HG03108 (cell line): Measurements from ENCODE around the gene PAQR9.
A peak's percentile ranks its signal among the peaks of the same experiment; 100 is the strongest.
"Not testable (repeated sequence)": the region's sequence is repeated elsewhere in the genome, so short reads cannot be mapped to it uniquely, and the experiment has no call there.

Experiments
- ATAC-seq: cut with Tn5 transposase; IDR thresholded peaks from one replicate; pipeline ENCODE4 v1.9.1; 2021; ENCODE audit warnings: moderate library complexity; ENCODE audit not compliant: unreplicated experiment

The PAQR9 gene, protein sequence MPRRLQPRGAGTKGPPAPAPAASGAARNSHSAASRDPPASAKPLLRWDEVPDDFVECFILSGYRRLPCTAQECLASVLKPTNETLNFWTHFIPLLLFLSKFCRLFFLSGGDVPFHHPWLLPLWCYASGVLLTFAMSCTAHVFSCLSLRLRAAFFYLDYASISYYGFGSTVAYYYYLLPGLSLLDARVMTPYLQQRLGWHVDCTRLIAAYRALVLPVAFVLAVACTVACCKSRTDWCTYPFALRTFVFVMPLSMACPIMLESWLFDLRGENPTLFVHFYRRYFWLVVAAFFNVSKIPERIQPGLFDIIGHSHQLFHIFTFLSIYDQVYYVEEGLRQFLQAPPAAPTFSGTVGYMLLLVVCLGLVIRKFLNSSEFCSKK

DNA sequence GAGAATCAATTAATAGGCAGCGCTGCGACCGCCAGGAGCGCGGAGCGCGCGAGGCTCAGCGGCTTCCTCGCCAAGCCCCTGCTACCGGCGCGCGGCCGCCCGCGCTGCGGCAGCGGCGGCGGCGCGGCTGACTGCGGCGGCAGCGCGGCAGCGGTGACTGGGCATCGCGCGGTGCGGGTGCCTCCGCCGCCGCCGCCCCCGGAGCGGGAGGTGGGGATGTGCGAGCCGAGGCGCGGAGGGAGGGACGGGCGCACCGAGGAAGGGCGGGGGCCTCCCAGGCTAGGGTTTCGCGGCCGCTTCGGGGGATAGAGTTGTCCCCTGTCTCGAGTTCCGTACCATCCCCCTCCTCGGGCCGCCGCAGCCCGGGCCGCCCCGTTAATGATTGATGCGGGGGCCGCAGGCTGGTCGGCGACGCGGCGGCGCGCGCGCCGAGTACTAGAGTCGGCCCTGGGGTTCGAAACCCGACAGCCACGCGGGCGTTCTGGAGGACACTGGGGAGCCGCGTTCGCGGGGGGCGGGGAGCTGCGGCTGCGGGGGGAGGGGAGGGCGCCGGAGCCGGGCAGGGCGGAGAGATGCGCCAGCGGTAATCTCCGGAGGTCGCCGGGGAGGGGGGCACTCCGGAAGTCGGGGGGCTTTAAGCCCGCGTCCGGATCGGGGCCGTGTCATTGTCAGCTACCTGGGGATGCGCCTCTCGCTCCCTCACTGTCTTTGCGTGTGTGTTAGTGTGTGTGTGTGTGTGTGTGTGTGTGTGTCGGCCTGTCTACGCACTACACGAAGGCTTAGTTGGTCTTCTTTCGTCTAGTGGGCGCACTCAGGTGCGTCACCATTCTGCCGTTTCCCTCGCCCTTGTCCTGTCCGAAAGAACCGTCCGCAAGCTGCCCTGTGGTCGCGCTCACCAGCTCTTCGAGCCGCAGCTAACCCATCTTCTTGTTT, at the start of gene PAQR9:
PAQR9 (minus strand) TSS at position 159 of the 933 bp plus-strand sequence. CDS start 338 bp downstream, outside the sequence.
- no peak for ATAC-seq

DNA sequence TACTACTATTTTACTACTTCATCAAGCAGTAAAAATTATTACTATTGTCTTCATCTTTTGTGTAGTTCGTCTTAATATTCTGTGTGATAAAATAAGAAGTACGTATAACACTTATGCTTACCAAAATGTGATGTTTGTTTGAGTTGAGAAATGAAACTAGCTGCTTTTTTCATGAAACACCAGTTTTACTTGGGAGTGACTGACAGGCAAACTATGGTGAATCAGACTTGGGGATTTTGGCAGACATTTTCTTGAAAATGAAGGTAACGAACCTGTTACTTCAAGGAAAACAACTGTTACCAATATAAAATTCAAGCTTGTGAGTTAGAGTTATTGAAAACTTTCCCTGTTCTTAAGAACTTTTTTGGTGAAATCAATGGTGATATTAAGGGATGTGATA, 48.2 kb upstream of the PAQR9 start:
- ATAC-seq, result no peak

DNA sequence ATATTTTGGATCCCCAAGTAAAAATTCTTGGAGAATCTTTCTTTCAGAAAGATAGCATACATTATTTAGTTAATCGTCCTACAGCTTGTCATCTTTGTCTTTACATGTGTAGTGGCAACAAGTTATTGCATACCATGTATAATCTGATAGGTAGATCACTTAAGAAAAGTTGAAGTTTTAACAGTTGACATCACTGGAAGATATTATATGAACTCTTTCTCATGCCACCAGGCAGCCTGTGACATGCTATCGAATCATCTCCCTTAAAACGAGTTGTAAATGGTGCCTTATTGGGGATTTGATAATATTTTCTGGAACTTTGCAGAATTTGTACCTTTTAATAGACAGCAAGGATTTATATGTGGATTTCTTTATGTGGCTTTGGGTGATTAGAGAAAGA, 46.5 kb upstream of the PAQR9 start:
- no peak for ATAC-seq

DNA sequence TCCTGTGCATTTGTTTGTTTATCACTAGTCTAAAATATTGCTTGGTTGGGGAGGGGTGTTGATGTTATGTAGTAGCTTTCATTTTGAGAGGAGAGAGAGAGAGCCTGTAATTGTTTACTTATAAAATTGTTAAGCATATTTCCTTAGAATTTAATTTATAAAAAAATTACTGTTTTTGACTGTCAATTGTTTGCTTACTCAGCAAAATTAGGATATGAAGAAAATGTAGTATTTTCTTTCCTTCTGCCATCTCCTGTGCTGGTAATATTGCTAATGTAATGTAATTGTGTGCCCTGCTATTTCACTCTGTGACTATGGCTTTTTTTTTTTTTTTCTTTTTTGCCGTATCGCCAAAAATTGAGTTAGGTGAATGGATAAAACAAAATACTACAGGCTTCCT, 41.3 kb upstream of the PAQR9 start:
- no peak for ATAC-seq

DNA sequence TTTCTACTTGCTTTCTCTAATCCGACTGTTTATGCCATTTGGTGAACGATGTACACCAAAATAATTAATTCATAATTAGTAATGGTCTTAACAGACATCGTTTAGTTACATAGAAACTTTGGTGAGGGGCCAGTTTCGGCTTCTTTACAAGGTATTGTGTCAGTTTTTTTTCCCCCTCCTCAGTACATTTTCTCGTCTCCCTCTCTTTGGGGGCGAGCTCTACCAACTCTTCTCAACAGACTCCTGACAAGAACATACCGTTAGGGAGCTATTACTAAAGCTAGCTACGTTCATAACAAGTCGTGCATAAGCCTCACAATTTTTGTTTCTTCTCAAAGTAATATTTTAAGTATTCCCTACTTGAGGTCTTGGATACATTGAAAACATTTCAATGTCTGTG, 39.3 kb upstream of the PAQR9 start:
- no peak for ATAC-seq

DNA sequence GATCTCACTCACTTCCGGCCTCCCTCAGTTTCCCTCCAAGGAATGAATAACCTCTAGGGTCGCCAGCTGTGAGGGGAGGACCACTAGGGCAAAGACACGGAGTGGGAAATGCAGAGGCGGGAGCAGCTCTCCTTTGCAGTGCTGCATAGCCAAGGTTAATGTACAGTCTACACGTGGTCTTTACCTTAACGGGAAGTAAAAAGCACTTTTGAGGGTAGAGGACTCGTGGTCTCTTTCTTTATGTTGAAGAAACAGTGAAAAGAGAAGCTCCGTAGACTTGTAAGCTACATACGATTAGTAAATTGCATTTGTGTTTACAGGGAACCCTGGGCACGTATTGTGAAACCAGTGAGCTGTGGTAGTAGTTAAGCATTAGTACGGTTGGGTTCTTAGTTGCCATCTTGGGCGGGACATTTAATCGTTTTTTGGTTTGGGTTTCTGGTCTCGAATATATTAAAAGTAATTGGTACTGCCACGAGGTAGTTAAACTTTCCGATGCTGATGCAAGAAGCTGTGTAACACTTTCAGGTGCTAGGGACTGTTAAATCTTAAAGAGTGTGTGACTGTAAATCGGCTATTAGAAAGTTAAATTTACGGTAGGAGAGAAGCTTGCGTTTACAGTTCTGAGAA, 38.7 kb upstream of the PAQR9 start:
- peak; percentile 29 for ATAC-seq

DNA sequence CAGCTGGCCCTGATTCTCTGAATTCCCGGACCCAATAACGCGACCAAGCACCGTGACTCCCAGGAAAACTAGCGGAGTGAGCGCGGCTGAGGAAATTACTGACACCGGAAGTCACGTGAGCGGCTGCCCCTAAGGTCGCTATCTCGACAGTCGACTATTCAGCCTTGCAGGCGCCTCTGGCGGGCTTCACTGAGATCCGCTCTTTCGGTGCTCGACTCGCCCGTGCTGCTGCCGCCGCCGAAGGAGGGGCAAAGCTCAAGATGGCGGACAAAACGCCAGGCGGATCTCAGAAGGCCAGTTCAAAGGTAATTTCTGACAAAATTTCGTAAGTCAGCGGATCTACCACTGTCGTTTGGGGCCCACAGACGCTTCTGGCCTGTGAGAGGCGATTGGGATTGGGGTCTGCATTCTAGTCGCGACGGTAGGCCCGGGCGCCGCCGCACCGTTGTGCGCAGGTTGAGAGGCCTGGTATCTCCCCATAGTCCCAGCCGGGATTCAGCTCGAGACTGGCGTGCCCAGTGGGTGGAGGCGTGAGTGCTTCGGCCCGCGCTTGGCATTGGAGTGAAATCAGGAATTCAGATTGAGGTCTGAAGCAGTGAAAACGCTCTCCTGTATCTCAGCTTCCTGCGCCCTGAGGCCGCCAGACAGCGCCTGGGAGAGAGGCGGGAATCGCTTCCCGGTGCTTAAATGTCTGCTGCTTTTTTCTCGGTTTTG, 38.1 kb upstream of the PAQR9 start, which contains the start of gene U2SURP:
U2SURP (plus strand) TSS at position 202 of the 714 bp plus-strand sequence; CDS start at position 261, 59 bp downstream.
- ATAC-seq, result peak; percentile 86

DNA sequence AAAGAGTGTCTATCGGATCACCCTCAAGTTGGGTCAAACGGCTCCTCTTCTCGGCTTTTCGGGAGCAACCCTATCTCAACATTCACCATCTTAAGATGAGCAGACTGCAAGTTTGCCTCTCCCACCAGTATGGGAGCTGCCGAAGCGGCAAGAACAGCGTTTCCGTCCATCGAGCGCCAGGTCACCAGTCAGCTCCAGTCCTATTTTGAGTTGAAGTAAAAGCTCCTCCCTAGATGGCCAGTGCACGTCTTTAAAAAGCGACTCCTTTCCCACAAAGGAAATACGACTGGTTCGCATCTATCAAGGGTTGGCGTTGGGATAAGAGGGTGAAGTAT, 37.5 kb upstream of the PAQR9 start:
- ATAC-seq, result peak; percentile 71

DNA sequence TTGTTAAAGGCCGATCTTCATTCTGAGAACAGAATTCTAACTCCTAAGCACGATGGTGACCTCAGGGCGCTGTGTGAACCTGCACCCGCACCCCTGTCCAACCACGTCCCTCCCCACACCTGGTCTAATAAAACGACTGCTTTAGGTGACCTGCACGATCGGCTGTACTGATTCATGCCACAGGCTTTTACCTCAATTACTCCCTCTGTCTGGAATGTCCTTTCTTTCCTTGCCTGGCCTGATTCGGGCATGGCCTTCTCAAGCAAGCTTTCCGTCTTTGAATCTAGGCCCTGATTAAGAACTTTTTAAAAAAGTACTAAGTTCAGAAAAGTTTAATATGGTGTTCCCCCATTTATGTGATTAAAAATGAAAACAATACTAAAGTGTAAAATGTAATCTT, 37.1 kb upstream of the PAQR9 start:
- no peak for ATAC-seq

DNA sequence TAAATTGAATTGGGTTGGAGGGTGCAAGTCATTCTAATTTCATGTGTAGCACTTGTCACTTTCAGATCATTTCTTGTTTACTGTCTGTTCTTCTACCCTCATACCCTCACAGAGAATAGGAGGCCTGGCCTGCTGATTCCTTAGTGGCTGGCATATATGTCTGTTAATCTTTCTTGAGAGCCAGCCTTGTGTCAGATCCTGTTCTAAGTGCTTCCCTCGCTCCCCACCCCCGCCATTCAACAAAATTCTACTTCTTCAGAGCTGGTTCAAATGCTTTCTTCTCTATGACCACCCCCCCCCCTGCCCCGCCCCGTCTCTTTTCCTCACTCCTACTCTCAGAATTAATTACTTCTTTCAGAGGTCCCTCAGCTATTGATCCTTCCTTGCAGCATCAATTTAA, 36.4 kb upstream of the PAQR9 start:
- ATAC-seq, result no peak

DNA sequence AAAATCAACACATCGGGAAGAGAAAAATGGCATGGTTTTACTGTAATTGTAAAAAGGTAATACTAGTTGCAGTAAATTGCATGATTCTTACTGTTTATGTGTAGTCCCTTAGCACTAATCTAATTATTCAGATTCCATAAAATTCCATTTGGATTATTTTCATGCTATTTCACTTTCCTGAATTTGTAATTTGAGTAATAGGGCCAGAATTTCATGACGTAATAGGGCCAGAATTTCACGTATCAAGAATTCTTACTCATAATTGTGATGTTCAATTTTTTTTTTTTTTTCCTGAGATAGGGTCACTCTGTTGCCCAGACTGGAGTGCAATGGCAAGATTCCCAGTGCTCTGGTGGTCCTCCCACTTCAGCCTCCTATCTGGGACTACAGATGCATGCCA, 35.0 kb upstream of the PAQR9 start:
- no peak for ATAC-seq

DNA sequence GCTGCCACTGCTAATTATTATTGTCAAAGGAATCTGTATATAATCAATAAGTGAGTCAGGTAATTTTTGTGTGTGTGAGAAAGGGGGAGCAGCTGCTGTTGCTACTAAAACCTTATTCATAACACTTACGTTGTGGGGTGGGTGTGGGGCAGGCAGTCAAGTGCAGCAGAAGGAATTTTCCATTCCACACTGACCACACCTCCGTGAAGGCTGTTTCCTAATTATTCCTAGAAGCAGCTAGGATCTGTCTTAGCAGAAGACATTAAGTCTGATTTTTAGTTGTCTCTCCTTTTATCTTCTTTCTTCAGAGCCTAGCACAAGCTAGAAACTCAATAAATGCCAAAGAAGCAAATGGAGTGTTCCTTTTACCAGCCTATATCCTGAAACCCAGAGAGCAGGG, 33.9 kb upstream of the PAQR9 start:
- no peak for ATAC-seq

DNA sequence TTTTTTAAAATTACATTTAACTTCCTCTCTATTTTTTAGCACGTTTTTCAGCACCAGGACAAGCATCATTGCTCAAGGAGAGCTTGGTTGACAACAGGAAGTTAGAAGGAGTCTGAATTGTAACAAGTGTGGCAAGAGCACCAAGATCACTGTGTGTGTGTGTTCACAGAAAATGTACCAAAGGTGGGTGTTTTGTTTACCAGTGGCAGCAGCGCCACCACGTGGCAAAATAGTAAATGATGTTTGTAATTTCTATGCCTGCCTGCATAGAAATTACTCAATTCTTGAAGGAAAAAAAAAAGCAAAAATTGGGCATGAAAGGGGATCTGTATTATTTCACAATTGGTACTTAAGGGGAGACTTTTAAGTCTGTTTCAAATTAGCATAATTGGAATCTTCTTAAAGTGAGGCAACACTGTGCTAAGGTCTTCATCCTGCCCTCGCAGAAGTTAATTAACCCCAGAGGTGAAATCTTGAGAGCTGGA, 30.5 kb upstream of the PAQR9 start:
- peak; percentile 83 for ATAC-seq

DNA sequence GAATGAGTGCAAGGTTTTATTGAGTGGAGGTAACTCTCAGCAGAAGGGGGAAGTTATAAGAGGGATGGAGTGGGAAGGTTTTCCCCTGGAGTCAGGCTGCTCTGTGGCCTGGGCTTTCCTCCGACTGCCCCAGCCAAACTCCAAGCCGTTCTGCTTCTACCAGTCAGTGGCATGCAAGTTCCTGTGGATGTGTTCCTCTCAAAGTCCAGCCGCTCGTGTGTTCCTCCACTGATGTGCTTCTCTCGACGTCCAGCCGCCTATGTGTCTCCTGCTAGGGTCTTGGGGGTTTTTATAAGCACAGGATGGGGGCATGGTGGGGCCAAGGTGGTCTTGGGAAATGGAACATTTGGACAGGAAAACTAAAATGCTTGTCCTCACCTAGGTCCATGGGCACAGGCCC, 28.8 kb upstream of the PAQR9 start:
- ATAC-seq, result no peak

DNA sequence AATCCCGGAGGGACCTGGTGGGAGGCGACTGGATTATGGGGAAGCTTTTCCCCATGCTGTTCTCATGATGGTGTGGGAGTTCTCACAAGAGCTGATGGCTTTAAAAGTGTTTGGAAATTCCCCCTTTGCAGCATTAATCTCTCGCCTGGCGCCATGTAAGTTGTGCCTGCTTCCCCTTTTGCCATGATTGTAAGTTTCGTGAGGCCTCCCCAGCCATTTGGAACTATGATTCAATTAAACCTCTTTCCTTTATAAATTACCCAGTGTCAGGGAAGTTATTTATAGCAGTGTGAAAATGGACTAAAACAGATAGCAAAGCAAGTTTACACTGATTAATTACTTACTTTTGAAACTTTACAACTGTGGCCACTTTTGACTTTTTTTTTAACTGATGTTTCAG, 27.2 kb upstream of the PAQR9 start:
- no peak for ATAC-seq

DNA sequence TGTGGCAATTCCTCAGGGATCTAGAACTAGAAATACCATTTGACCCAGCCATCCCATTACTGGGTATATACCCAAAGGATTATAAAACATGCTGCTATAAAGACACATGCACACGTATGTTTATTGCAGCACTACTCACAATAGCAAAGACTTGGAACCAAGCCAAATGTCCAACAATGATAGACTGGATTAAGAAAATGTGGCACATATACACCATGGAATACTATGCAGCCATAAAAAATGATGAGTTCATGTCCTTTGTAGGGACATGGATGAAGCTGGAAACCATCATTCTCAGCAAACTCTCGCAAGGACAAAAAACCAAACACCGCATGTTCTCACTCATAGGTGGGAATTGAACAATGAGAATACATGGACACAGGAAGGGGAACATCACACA, 25.4 kb upstream of the PAQR9 start:
- not testable (repeated sequence) for ATAC-seq

DNA sequence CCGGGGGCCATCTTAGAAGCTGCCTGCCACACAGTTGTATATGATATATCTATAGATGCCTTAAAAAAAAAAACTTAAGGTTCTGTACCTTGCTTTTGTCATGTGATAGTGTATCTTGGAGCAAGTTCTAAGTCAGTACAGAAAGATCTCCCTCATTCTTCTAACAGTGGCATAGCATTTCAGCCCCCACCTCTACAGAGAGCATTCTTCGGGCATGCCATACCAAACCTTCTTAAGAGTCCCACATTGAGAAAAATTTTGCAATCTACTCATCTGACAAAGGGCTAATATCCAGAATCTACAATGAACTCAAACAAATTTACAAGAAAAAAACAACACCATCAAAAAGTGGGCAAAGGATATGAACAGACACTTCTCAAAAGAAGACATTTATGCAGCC, 24.7 kb upstream of the PAQR9 start:
- ATAC-seq, result not testable (repeated sequence)

DNA sequence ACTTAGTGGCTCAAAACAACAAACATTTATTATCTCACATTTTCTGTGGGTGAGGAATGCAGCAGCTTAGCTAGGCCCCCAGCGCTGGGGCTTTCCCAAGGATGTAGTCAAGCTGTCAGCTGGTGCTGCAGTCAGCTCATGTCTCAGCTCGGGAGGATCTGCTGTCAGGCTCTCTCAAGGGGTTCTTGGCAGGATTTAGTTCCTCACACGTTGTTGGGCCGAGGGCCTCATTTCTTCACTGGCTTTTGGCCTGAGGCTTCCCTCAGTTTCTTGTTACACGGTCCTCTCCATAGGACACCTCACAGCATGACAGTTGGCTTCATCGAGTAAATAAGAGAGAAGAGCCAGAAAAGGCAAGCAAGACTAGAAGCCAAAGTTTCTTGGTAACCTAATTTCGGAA, 24.2 kb upstream of the PAQR9 start:
- ATAC-seq, result peak; percentile 50

DNA sequence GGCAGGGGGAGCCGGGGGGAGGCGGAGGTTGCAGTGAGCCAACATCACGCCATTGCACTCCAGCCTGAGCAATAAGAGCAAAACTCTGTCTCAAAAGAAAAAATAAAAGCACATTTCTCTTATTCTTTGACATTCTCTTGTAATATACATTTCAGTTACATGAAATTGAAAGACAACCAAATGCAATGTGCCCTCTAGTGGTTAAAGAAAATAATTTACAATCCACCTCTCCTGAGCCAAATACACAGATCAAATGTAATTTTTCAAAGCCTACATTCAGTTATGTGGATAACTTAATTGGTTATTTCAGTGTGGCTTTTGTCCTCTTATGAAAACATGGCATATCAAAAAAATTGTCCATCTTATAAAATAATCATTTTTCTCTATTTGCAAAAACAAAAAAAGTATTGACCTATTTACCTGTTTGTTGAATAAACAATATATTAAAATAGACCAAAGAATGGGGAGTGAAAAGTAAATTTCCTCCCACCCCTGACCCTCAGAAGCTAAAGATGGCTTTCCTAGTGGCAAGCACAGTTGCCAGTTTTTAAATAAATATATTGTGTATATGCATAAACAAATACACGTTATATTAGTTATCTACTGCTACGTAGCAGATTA, 23.7 kb upstream of the PAQR9 start:
- no peak for ATAC-seq

DNA sequence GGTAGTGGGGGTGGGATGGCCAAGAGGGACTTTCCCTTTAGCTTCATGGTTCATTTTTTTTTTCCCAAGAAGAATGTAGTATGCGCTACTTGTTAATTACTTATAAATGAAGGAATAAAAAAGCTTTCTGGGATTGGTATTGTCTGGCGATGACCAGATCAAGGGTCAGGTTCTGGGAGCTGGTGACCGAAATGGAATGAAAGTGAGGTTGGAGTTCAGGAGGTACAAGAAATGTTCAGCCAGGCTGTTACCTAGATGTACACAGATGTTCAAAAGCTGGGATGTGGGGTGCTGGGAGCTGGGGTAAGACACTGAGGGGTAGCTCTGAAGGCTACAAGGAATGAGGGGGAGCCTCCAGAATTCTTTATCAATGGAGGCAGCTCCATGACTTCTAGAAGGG, 20.8 kb upstream of the PAQR9 start:
- no peak for ATAC-seq
